Measurements from ENCODE around the gene DCAF17. TPM values are rescaled to one million over a fixed set of nuclear protein-coding genes. Genes with fewer than 3 reads are reported as not detected.

The DCAF17 gene
- total RNA-seq, 1 experiment from 2014 or later: 20.8 TPM

- peak overlapping the region; percentile 94 for H3K27ac Mint-ChIP-seq (ENCODE audit: low read depth, unreplicated experiment)
- ChIA-PET CTCF (interaction anchor here (0.5 to 2.2 kb wide), 6 partner anchors 10 to 480 kb away, joined by 3 to 7 read pairs (median 4); partner anchors contain the start of gene GORASP2), POLR2A (interaction anchor here (1.0 to 5.0 kb wide), 16 partner anchors 9 to 480 kb away, joined by 3 to 53 read pairs (median 6); partner anchors contain the start of genes DCAF17, GORASP2, METTL8 and TLK1)
- H3K4me3 Mint-ChIP-seq (ENCODE audit: unreplicated experiment): peak overlapping the region; percentile 81
- DNase-seq (ENCODE audit: unreplicated experiment): peak; percentile 46
- H3K27me3 Mint-ChIP-seq (ENCODE audit: insufficient read depth, unreplicated experiment): no peaks in the 10 kb centered on the region
- H3K4me1 Mint-ChIP-seq (ENCODE audit: insufficient read depth, unreplicated experiment): peaks cover 44% of the 10 kb centered on the region
- no TSS peak for BruUV-seq (replicated peaks)
- peaks cover 6% of the 10 kb centered on the region for H3K36me3 Mint-ChIP-seq (ENCODE audit: insufficient read depth, unreplicated experiment)
- no peak for TF ChIP-seq CTCF (IDR thresholded peaks at IDR 0.05; ENCODE audit: unreplicated experiment)
- H3K9me3 Mint-ChIP-seq (ENCODE audit: unreplicated experiment): peaks cover 8% of the 10 kb centered on the region
- intact Hi-C loops (cut with micrococcal nuclease): loop anchor here (2.0 kb wide), 1 partner anchor 137 kb away; no protein-coding TSS in a partner anchor
Measured at GRCh38 chr2:171409436-171409971, 24.5 kb upstream of the DCAF17 start.

- Mint-ChIP-seq H3K27me3 (ENCODE audit: insufficient read depth, unreplicated experiment) (no peaks in the 10 kb centered on the region), H3K4me3 (ENCODE audit: unreplicated experiment) (peak overlapping the region; percentile 81), H3K9me3 (ENCODE audit: unreplicated experiment) (peaks cover 4% of the 10 kb centered on the region), H3K27ac (ENCODE audit: low read depth, unreplicated experiment) (peak overlapping the region; percentile 94), H3K4me1 (ENCODE audit: insufficient read depth, unreplicated experiment) (peaks cover 38% of the 10 kb centered on the region), H3K36me3 (ENCODE audit: insufficient read depth, unreplicated experiment) (peaks cover 6% of the 10 kb centered on the region)
- intact Hi-C loops (cut with micrococcal nuclease): no loop called here
- peak; percentile 71 for DNase-seq (ENCODE audit: unreplicated experiment)
- POLR2A ChIA-PET: interaction anchor here (0.7 to 5.0 kb wide), 22 partner anchors 10 to 480 kb away, joined by 3 to 53 read pairs (median 5); partner anchors contain the start of genes DCAF17, GORASP2, METTL8 and TLK1
- no TSS peak for BruUV-seq (replicated peaks)
- TF ChIP-seq CTCF (IDR thresholded peaks at IDR 0.05; ENCODE audit: unreplicated experiment): no peak
- CTCF ChIA-PET: interaction anchor here (0.5 to 2.2 kb wide), 9 partner anchors 9 to 481 kb away, joined by 3 to 7 read pairs (median 3); partner anchors contain the start of gene GORASP2
Measured at GRCh38 chr2:171410101-171410500, 23.9 kb upstream of the DCAF17 start.

GRCh38 chr2:171410624-171411023 lies 23.4 kb upstream of the DCAF17 start:
- H3K27me3 Mint-ChIP-seq (ENCODE audit: insufficient read depth, unreplicated experiment): no peaks in the 10 kb centered on the region
- ChIA-PET POLR2A (interaction anchor here (0.7 to 5.0 kb wide), 17 partner anchors 10 to 481 kb away, joined by 3 to 53 read pairs (median 6); partner anchors contain the start of genes DCAF17, GORASP2, METTL8 and TLK1), CTCF (interaction anchor here (0.6 to 2.2 kb wide), 8 partner anchors 10 to 481 kb away, joined by 3 to 7 read pairs (median 4); partner anchors contain the start of gene GORASP2)
- no peak for TF ChIP-seq CTCF (IDR thresholded peaks at IDR 0.05; ENCODE audit: unreplicated experiment)
- intact Hi-C loops (cut with micrococcal nuclease): no loop called here
- H3K4me1 Mint-ChIP-seq (ENCODE audit: insufficient read depth, unreplicated experiment): peaks cover 35% of the 10 kb centered on the region
- BruUV-seq (replicated peaks): no TSS peak
- peak overlapping the region; percentile 94 for H3K27ac Mint-ChIP-seq (ENCODE audit: low read depth, unreplicated experiment)
- no peaks in the 10 kb centered on the region for H3K9me3 Mint-ChIP-seq (ENCODE audit: unreplicated experiment)
- peaks cover 6% of the 10 kb centered on the region for H3K36me3 Mint-ChIP-seq (ENCODE audit: insufficient read depth, unreplicated experiment)
- peak overlapping the region; percentile 81 for H3K4me3 Mint-ChIP-seq (ENCODE audit: unreplicated experiment)
- DNase-seq (ENCODE audit: unreplicated experiment): no peak

- peaks cover 38% of the 10 kb centered on the region for H3K4me1 Mint-ChIP-seq (ENCODE audit: insufficient read depth, unreplicated experiment)
- no peak overlapping the region for H3K4me3 Mint-ChIP-seq (ENCODE audit: unreplicated experiment)
- H3K9me3 Mint-ChIP-seq (ENCODE audit: unreplicated experiment): no peaks in the 10 kb centered on the region
- ChIA-PET CTCF (interaction anchor here (0.5 to 2.2 kb wide), 7 partner anchors 10 to 609 kb away, joined by 3 to 7 read pairs (median 4); partner anchors contain the start of gene GORASP2), POLR2A (interaction anchor here (0.6 to 5.0 kb wide), 13 partner anchors 11 to 482 kb away, joined by 3 to 53 read pairs (median 6); partner anchors contain the start of genes DCAF17, GORASP2, METTL8 and TLK1)
- H3K36me3 Mint-ChIP-seq (ENCODE audit: insufficient read depth, unreplicated experiment): peaks cover 6% of the 10 kb centered on the region
- no TSS peak for BruUV-seq (replicated peaks)
- peak overlapping the region; percentile 94 for H3K27ac Mint-ChIP-seq (ENCODE audit: low read depth, unreplicated experiment)
- H3K27me3 Mint-ChIP-seq (ENCODE audit: insufficient read depth, unreplicated experiment): no peaks in the 10 kb centered on the region
- TF ChIP-seq CTCF (IDR thresholded peaks at IDR 0.05; ENCODE audit: unreplicated experiment): no peak
- intact Hi-C loops (cut with micrococcal nuclease): no loop called here
- DNase-seq (ENCODE audit: unreplicated experiment): no peak
Measured at GRCh38 chr2:171411214-171411613, 22.8 kb upstream of the DCAF17 start.
